Right lobe of liver (tissue), 6 donors: ENCODE results near the gene SMPD2. TPM values are rescaled to one million over a fixed set of nuclear protein-coding genes. Genes with fewer than 3 reads are reported as not detected.

Source experiments
- ATAC-seq, 4 donors: fragments of 200-7000 bp; cut with Tn5 transposase; one replicate each; pipeline ENCODE4 v1.9.1; 2020; ENCODE audit warnings: mild to moderate bottlenecking in 4 of 4, moderate library complexity in 4 of 4
- DNase-seq, 3 donors: peaks; one replicate each; pipeline ENCODE4 v3.0.0-alpha.2; 2020
- H3K27ac ChIP-seq, 3 donors: fragments of 200-600 bp; one replicate each; pipeline ENCODE4 v1.8.0; 2022
- H3K27me3 ChIP-seq, 2 donors: fragments of 200-600 bp; one replicate each; pipeline ENCODE4 v1.8.0; 2022
- H3K36me3 ChIP-seq, 4 donors: fragments of 200-600 bp; sonication (generic) in 1 of 4; one replicate each; pipeline versions ENCODE4 v1.5.1 to v1.8.0; 2017 to 2022; ENCODE audit warnings: control low read depth in 1 of 4
- H3K4me1 ChIP-seq, 4 donors: fragments of 200-600 bp; sonication (generic) in 1 of 4; one replicate each; pipeline versions ENCODE4 v1.5.1 to v1.8.0; 2017 to 2022; ENCODE audit warnings: control low read depth in 1 of 4
- H3K4me3 ChIP-seq, 3 donors: fragments of 200-600 bp; one replicate each; pipeline ENCODE4 v1.8.0; 2022
- H3K9me3 ChIP-seq, 4 donors: fragments of 200-600 bp; sonication (generic) in 1 of 4; one replicate each; pipeline versions ENCODE4 v1.5.1 to v1.8.0; 2017 to 2022; ENCODE audit warnings: control low read depth in 1 of 4
- CTCF ChIP-seq, 4 donors: fragments of 200-600 bp in 3 of 4; fragments of 450-650 bp in 1 of 4; IDR thresholded peaks; one replicate each; pipeline versions ENCODE4 v1.5.1 to v1.8.0; 2016 to 2022; ENCODE audit warnings: antibody characterized with exemption in 4 of 4, mild to moderate bottlenecking in 2 of 4
- POLR2A ChIP-seq: fragments of 450-650 bp; IDR thresholded peaks from one replicate; pipeline ENCODE4 v1.6.1; 2017; ENCODE audit warnings: antibody characterized with exemption, mild to moderate bottlenecking
- WGBS: methylation state at CpG from one replicate; pipeline ENCODE4 v1.1.6; 2018; ENCODE audit warnings: low coverage, low lambda C conversion rate; ENCODE audit not compliant: insufficient coverage; ENCODE audit errors: missing lambda C conversion rate; 5-methylcytosine and 5-hydroxymethylcytosine counted together
- intact Hi-C, 2 donors: fragments of 100-400 bp; cut with DNase I; formaldehyde crosslinking; loops; one replicate each; pipeline versions ENCODE4 v1.11.2 to v1.14.1; 2022
- total RNA-seq, 6 experiments: library from RNA; depleted of rRNA in 2 of 6; stranded (reverse); fragments of >200 nt in 2 of 6; fragmentation: NEBNext Ultra II Directional in 3 of 6; extraction: Animal tissue kit (Norgen Biotek cat#: 25700) in 3 of 6; gene quantifications; one replicate each; pipeline versions ENCODE4 v1.1.0 to v1.2.4, GENCODE V29; 2016 to 2023
- donor health status: DM: no; HTN: yes; CAD: no.
- donor health status: DM: no; HTN: no; CAD: no.
- donor health status: DM: no; HTN: no; CAD: no.
- donor health status: DM: no; HTN: yes; CAD: no.
- donor health status: DM: no; HTN: yes; CAD: no.

SMPD2 gene
- total RNA-seq, 6 experiments from 2014 or later, result 3.2 to 7.7 (median 4.0) TPM

GRCh38 chr6:109450801-109451200 lies 10.3 kb downstream of the SMPD2 start:
- TF ChIP-seq POLR2A (no peak), CTCF (IDR thresholded peaks at IDR 0.05) (no peak)
- DNase-seq, result no peak
- Histone ChIP-seq H3K36me3 (no peaks in the 10 kb centered on the region), H3K27me3 (no peaks in the 10 kb centered on the region), H3K4me3 (no peak overlapping the region), H3K9me3 (no peaks in the 10 kb centered on the region), H3K27ac (no peak overlapping the region), H3K4me1 (peaks cover 0 to under 1% (median under 1%) of the 10 kb centered on the region in 4 donors)
- 77% methylated on average over 3 of the region's 3 CpGs for WGBS
- intact Hi-C loops, result no loop called here
- ATAC-seq, result no peak

GRCh38 chr6:109451376-109451775 lies 10.9 kb downstream of the SMPD2 start:
- no CpG with 5 or more reads among the region's 7 CpGs for WGBS
- Histone ChIP-seq H3K4me1 (peaks cover 0 to 7% (median 3%) of the 10 kb centered on the region in 4 donors), H3K27me3 (peaks cover 0 to 4% of the 10 kb centered on the region in 2 donors), H3K4me3 (no peak overlapping the region), H3K9me3 (no peaks in the 10 kb centered on the region), H3K27ac (no peak overlapping the region), H3K36me3 (no peaks in the 10 kb centered on the region)
- no peak for TF ChIP-seq POLR2A
- no peak for TF ChIP-seq CTCF (IDR thresholded peaks at IDR 0.05)
- no peak for ATAC-seq
- intact Hi-C loops, result no loop called here
- no peak for DNase-seq

- Histone ChIP-seq H3K27ac (no peak overlapping the region), H3K27me3 (peaks cover 0 to 4% of the 10 kb centered on the region in 2 donors), H3K9me3 (no peaks in the 10 kb centered on the region), H3K36me3 (no peaks in the 10 kb centered on the region), H3K4me1 (peaks cover 0 to 12% (median 3%) of the 10 kb centered on the region in 4 donors), H3K4me3 (no peak overlapping the region)
- ATAC-seq (no peak), DNase-seq (no peak)
- intact Hi-C loops, result no loop called here
- 91% methylated on average over 8 of the region's 9 CpGs for WGBS
- TF ChIP-seq POLR2A (no peak), CTCF (IDR thresholded peaks at IDR 0.05) (no peak)
These were observed 11.7 kb downstream of the SMPD2 start for GRCh38 chr6:109452181-109452580.

- Histone ChIP-seq H3K36me3 (no peaks in the 10 kb centered on the region), H3K27ac (no peak overlapping the region), H3K4me3 (no peak overlapping the region), H3K4me1 (peaks cover 0 to 12% (median 3%) of the 10 kb centered on the region in 4 donors), H3K9me3 (no peaks in the 10 kb centered on the region), H3K27me3 (peaks cover 0 to 4% of the 10 kb centered on the region in 2 donors)
- TF ChIP-seq POLR2A (no peak), CTCF (IDR thresholded peaks at IDR 0.05) (no peak)
- DNase-seq (no peak), ATAC-seq (no peak)
- intact Hi-C loops, result no loop called here
- WGBS, result 100% methylated on average over 1 of the region's 2 CpGs
These were observed 12.6 kb downstream of the SMPD2 start for GRCh38 chr6:109453156-109453555.
